AML-193 (cell line): ENCODE measurements around the gene ZC3H12A.
A peak's percentile ranks its signal among the peaks of the same experiment; 100 is the strongest.

Experiments used
- DNase-seq, 2 experiments: peaks; one replicate each; lab custom pipeline; 2025; lab: John Stamatoyannopoulos, UW

ZC3H12A gene

GRCh38 chr1:37455516-37455915, 18.9 kb upstream of the ZC3H12A start:
- no peak for DNase-seq

GRCh38 chr1:37456614-37457013, 17.8 kb upstream of the ZC3H12A start:
- DNase-seq, result no peak

GRCh38 chr1:37458551-37458950, 15.8 kb upstream of the ZC3H12A start:
- DNase-seq, result no peak

- DNase-seq, result no peak
Measured at GRCh38 chr1:37461698-37462436, 12.5 kb upstream of the ZC3H12A start.

- DNase-seq, result no peak
Measured at GRCh38 chr1:37464443-37464842, 9.9 kb upstream of the ZC3H12A start.

GRCh38 chr1:37465593-37466517, 8.5 kb upstream of the ZC3H12A start:
- DNase-seq, result no peak

- DNase-seq, result no peak
Measured at GRCh38 chr1:37468037-37468436, 6.3 kb upstream of the ZC3H12A start.

- no peak for DNase-seq
Measured at GRCh38 chr1:37469386-37469785, 5.0 kb upstream of the ZC3H12A start.

- DNase-seq, result no peak
Measured at GRCh38 chr1:37471345-37472231, 2.8 kb upstream of the ZC3H12A start.

GRCh38 chr1:37472281-37472680, 2.1 kb upstream of the ZC3H12A start:
- no peak for DNase-seq

- DNase-seq, result no peak
Measured at GRCh38 chr1:37472994-37473393, 1.4 kb upstream of the ZC3H12A start.

- DNase-seq, result peak; percentile 16 to 24
Measured at GRCh38 chr1:37473431-37474045, 842 bp upstream of the ZC3H12A start.

GRCh38 chr1:37474697-37475379, 458 bp downstream of the ZC3H12A start:
- no peak for DNase-seq

GRCh38 chr1:37475380-37476086, 1.2 kb downstream of the ZC3H12A start:
- no peak for DNase-seq

GRCh38 chr1:37476087-37476452, 1.7 kb downstream of the ZC3H12A start:
- DNase-seq, result no peak

GRCh38 chr1:37476460-37477197, 2.2 kb downstream of the ZC3H12A start:
- DNase-seq, result no peak

- no peak for DNase-seq
Measured at GRCh38 chr1:37477198-37477931, 3.0 kb downstream of the ZC3H12A start.

GRCh38 chr1:37477946-37478345, 3.6 kb downstream of the ZC3H12A start:
- DNase-seq, result no peak

- DNase-seq, result no peak
Measured at GRCh38 chr1:37478451-37478881, 4.1 kb downstream of the ZC3H12A start.
